ENCODE data around the gene RSRC1. TPM values are rescaled to one million over a fixed set of nuclear protein-coding genes. Genes with fewer than 3 reads are reported as not detected.

RSRC1 gene
- total and polyA plus RNA-seq, 2 of the 8 experiments (the other 6 are each of a cell fraction or from before 2014, with no cell fraction given), result 2.0 to 27.9 TPM

DNA sequence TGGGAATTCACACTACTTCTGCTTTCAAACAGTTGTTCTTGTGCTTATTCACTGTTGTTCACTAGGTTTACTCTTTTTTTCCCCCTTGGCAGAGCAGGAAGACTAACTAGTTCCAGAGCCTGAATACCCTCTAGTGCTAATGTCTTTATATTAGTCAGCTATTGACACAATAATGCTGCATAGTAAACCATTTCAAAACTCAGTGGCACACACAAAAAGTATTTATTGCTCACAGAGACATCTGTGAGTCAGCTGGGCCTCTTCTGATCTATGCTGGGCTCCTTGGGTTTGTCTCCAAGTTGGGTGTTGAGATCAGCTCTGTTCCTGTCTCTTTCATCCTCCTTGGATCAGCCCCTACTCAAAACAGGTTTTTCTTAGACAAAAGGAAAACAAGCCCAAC, 51.1 kb downstream of the RSRC1 start:
- H3K27ac ChIP-seq (ENCODE audit: low read depth, low read length), result no peak overlapping the region
- no peak overlapping the region for H2BK120ac ChIP-seq (replicated peaks; ENCODE audit: low read depth, low read length)
- no peak overlapping the region for H3K56ac ChIP-seq (replicated peaks; ENCODE audit: insufficient read length, low read depth, low read length)
- H3K14ac ChIP-seq (ENCODE audit: insufficient read length), result no peak overlapping the region
- no peak overlapping the region for H2BK12ac ChIP-seq (ENCODE audit: low read depth, low read length)
- no peak overlapping the region for H3K4me2 ChIP-seq (ENCODE audit: insufficient read depth in 1 of 2, low read depth in 2 of 2, low read length in 2 of 2)
- no peaks in the 10 kb centered on the region for H3K4me1 ChIP-seq (replicated peaks in 1 of 4; ENCODE audit: control insufficient read depth in 3 of 4, insufficient read depth in 4 of 4, low read length in 3 of 4)
- no peak overlapping the region for H3K4ac ChIP-seq (replicated peaks; ENCODE audit: insufficient read length, low read depth, low read length)
- no peaks in the 10 kb centered on the region for H4K20me1 ChIP-seq (replicated peaks in 1 of 2; ENCODE audit: control insufficient read depth in 1 of 2, insufficient read depth in 2 of 2, low read length in 2 of 2)
- no peak for FAIRE-seq
- no peaks in the 10 kb centered on the region for H3K79me2 ChIP-seq (ENCODE audit: control insufficient read depth in 1 of 2, insufficient read depth in 2 of 2, low read length in 2 of 2)
- no peaks in the 10 kb centered on the region for H3K36me3 ChIP-seq (ENCODE audit: control insufficient read depth in 2 of 4, insufficient read depth in 4 of 4, low read length in 3 of 4)
- no peaks in the 10 kb centered on the region for H3K79me1 ChIP-seq (ENCODE audit: low read depth, low read length)
- no peak overlapping the region for H3K4me3 ChIP-seq (ENCODE audit: extremely low read depth in 1 of 4, insufficient read depth in 2 of 4, low read depth in 3 of 4, low read length in 4 of 4)
- no peak overlapping the region for H2AK5ac ChIP-seq (ENCODE audit: low read depth, low read length)
- H3K23me2 ChIP-seq (ENCODE audit: low read depth, low read length), result no peaks in the 10 kb centered on the region
- DNase-seq (ENCODE audit: low read depth in 1 of 2, low spot score in 2 of 2), result no peak
- H3K23ac ChIP-seq (ENCODE audit: insufficient read length), result no peak overlapping the region
- no peak overlapping the region for H4K8ac ChIP-seq (ENCODE audit: extremely low read depth, insufficient read depth, low read length)
- H3K27me3 ChIP-seq (replicated peaks in 1 of 4; ENCODE audit: control insufficient read depth in 3 of 4, extremely low read depth in 1 of 4, insufficient read depth in 3 of 4, low read length in 3 of 4), result no peaks in the 10 kb centered on the region
- H3K9me3 ChIP-seq (ENCODE audit: insufficient read depth in 2 of 2, low read depth in 1 of 2, low read length in 1 of 2), result no peaks in the 10 kb centered on the region
- H4K91ac ChIP-seq (replicated peaks; ENCODE audit: insufficient read length, low read length), result no peak overlapping the region
- H2BK20ac ChIP-seq (ENCODE audit: low read length), result no peak overlapping the region
- no peak overlapping the region for H3K9ac ChIP-seq (replicated peaks in 1 of 4; ENCODE audit: extremely low read depth in 1 of 4, low read depth in 3 of 4, low read length in 3 of 4)
- H3K18ac ChIP-seq (ENCODE audit: extremely low read depth, low read length), result no peak overlapping the region
- H4K5ac ChIP-seq (ENCODE audit: insufficient read length, low read depth, low read length), result no peak overlapping the region
- CTCF ChIA-PET (ENCODE audit: partially characterized antibody), result interaction anchor here (0.6 to 1.2 kb wide), 3 partner anchors 9 to 57 kb away, joined by 3 to 4 read pairs (median 3); no protein-coding TSS in a partner anchor
- no peak overlapping the region for H2BK5ac ChIP-seq (ENCODE audit: low read depth, low read length)
- H2AFZ ChIP-seq (ENCODE audit: low read length), result no peak overlapping the region
- no peak overlapping the region for H2BK15ac ChIP-seq (ENCODE audit: low read length)
- POLR2A ChIA-PET (ENCODE audit: partially characterized antibody), result no interaction called here
- TF ChIP-seq SIRT6 (IDR thresholded peaks at IDR 0.05; ENCODE audit: low read length) (no peak), SAP30 (IDR thresholded peaks at IDR 0.05; ENCODE audit: insufficient read depth, insufficient replicate concordance, low read length) (no peak), KDM5A (IDR thresholded peaks at IDR 0.05; ENCODE audit: low read length) (no peak), BCL11A (IDR thresholded peaks at IDR 0.05; ENCODE audit: low read depth in 2 of 2, low read length in 2 of 2) (no peak)
- TF ChIP-seq, protein P1, sequence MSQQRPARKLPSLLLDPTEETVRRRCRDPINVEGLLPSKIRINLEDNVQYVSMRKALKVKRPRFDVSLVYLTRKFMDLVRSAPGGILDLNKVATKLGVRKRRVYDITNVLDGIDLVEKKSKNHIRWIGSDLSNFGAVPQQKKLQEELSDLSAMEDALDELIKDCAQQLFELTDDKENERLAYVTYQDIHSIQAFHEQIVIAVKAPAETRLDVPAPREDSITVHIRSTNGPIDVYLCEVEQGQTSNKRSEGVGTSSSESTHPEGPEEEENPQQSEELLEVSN (IDR thresholded peaks at IDR 0.05), result no peak
- TF ChIP-seq, protein P2, sequence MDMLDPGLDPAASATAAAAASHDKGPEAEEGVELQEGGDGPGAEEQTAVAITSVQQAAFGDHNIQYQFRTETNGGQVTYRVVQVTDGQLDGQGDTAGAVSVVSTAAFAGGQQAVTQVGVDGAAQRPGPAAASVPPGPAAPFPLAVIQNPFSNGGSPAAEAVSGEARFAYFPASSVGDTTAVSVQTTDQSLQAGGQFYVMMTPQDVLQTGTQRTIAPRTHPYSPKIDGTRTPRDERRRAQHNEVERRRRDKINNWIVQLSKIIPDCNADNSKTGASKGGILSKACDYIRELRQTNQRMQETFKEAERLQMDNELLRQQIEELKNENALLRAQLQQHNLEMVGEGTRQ (IDR thresholded peaks at IDR 0.05; ENCODE audit: low read length), result no peak

All from H1 (cell line).